Hepatocyte (in vitro differentiated cells): ENCODE data around the gene TIGAR. TPM values are rescaled to one million over a fixed set of nuclear protein-coding genes. Genes with fewer than 3 reads are reported as not detected.

Experiments used
- DNase-seq: peaks from one replicate; pipeline ENCODE4 v3.0.0-alpha.2; 2016; ENCODE audit warnings: low spot score
- H2AFZ ChIP-seq: fragments of 200-600 bp; sonication (generic); 2 replicates; pipeline ENCODE4 v1.6.0; 2016; ENCODE audit warnings: antibody characterized with exemption, mild to moderate bottlenecking
- H3K27ac ChIP-seq: fragments of 200-600 bp; sonication (generic); 2 replicates; pipeline ENCODE4 v1.5.1; 2016; ENCODE audit warnings: mild to moderate bottlenecking
- H3K27me3 ChIP-seq: fragments of 200-600 bp; sonication (generic); 2 replicates; pipeline ENCODE4 v1.6.1; 2016
- H3K36me3 ChIP-seq: fragments of 200-600 bp; sonication (generic); replicated peaks from 2 replicates; pipeline ENCODE4 v1.5.1; 2016; ENCODE audit warnings: low read depth; ENCODE audit not compliant: insufficient read depth
- H3K4me1 ChIP-seq: fragments of 200-600 bp; sonication (generic); 2 replicates; pipeline ENCODE4 v1.5.1; 2016; ENCODE audit warnings: mild to moderate bottlenecking, moderate library complexity; ENCODE audit not compliant: insufficient read depth
- H3K4me2 ChIP-seq: fragments of 200-600 bp; sonication (generic); 2 replicates; pipeline ENCODE4 v1.6.0; 2016
- H3K4me3 ChIP-seq: fragments of 200-600 bp; sonication (generic); 2 replicates; pipeline ENCODE4 v1.5.1; 2016; ENCODE audit warnings: mild to moderate bottlenecking
- H3K79me2 ChIP-seq: fragments of 200-600 bp; sonication (generic); 2 replicates; pipeline ENCODE4 v1.6.0; 2017; ENCODE audit warnings: mild to moderate bottlenecking
- H3K9me2 ChIP-seq: fragments of 200-600 bp; sonication (generic); replicated peaks from 2 replicates; pipeline ENCODE4 v1.6.0; 2017; ENCODE audit warnings: mild to moderate bottlenecking; ENCODE audit not compliant: insufficient read depth
- H3K9me3 ChIP-seq: fragments of 200-600 bp; sonication (generic); 2 replicates; pipeline ENCODE4 v1.5.1; 2016; ENCODE audit warnings: low read depth, mild to moderate bottlenecking
- H4K20me1 ChIP-seq: fragments of 200-600 bp; sonication (generic); 2 replicates; pipeline ENCODE4 v1.6.0; 2016; ENCODE audit warnings: mild to moderate bottlenecking; ENCODE audit not compliant: insufficient read depth, poor library complexity, severe bottlenecking
- CTCF ChIP-seq: fragments of 200-600 bp; sonication (generic); IDR thresholded peaks from 2 replicates; pipeline ENCODE4 v1.5.1; 2016; ENCODE audit warnings: antibody characterized with exemption, mild to moderate bottlenecking; ENCODE audit not compliant: poor library complexity
- EZH2 ChIP-seq: fragments of 200-600 bp; sonication (generic); IDR thresholded peaks from 2 replicates; pipeline ENCODE4 v1.6.1; 2016; ENCODE audit warnings: antibody characterized with exemption, mild to moderate bottlenecking, borderline replicate concordance
- EZH2phosphoT487 ChIP-seq: fragments of 200-600 bp; sonication (generic); IDR thresholded peaks from one replicate; pipeline ENCODE4 v1.6.1; 2018; ENCODE audit warnings: antibody characterized with exemption, mild to moderate bottlenecking, low read depth, moderate library complexity; ENCODE audit not compliant: unreplicated experiment, severe bottlenecking
- WGBS: methylation state at CpG from one replicate; pipeline ENCODE4 v1.1.6; 2016; ENCODE audit warnings: low lambda C conversion rate; ENCODE audit errors: missing lambda C conversion rate; 5-methylcytosine and 5-hydroxymethylcytosine counted together
- polyA plus RNA-seq: library from polyadenylated mRNA; unstranded; fragments of >200 nt; fragmentation: Nextera tagmentation; extraction: Ambion mirVana; gene quantifications from 2 replicates; pipeline ENCODE4 v1.2.1, GENCODE V29; 2016
- total RNA-seq: library from RNA; depleted of rRNA; stranded (reverse); fragments of >200 nt; gene quantifications from 2 replicates; pipeline ENCODE4 v1.2.3, GENCODE V29; 2014

Gene TIGAR
- total and polyA plus RNA-seq, 2 experiments from 2014 or later = 7.9 to 9.8 TPM

GRCh38 chr12:4273273-4273651, 47.8 kb upstream of the TIGAR start:
- Histone ChIP-seq H3K4me3 (peak overlapping the region; percentile 40), H2AFZ (peak overlapping the region; percentile 57), H3K4me2 (peak overlapping the region; percentile 88), H4K20me1 (peaks cover 13% of the 10 kb centered on the region), H3K9me3 (no peaks in the 10 kb centered on the region), H3K36me3 (no peaks in the 10 kb centered on the region), H3K4me1 (peaks cover 36% of the 10 kb centered on the region), H3K79me2 (peaks cover 43% of the 10 kb centered on the region), H3K27me3 (peaks cover 6% of the 10 kb centered on the region), H3K9me2 (no peaks in the 10 kb centered on the region), H3K27ac (peak overlapping the region; percentile 96)
- TF ChIP-seq EZH2 = no peak
- no peak for TF ChIP-seq CTCF
- no peak for TF ChIP-seq EZH2phosphoT487
- no peak for DNase-seq
- under 1% methylated on average over 6 of the region's 10 CpGs for WGBS

GRCh38 chr12:4273652-4274395, 47.2 kb upstream of the TIGAR start, which contains the start of gene CCND2:
TSS of gene CCND2 (plus strand) at chr12:4273762. CDS start at chr12:4274041, 279 bp downstream.
- Histone ChIP-seq H3K36me3 (no peaks in the 10 kb centered on the region), H3K9me2 (no peaks in the 10 kb centered on the region), H3K4me1 (peaks cover 42% of the 10 kb centered on the region), H3K4me3 (peak within 1 kb of the TSS; percentile 95), H4K20me1 (peaks cover 18% of the 10 kb centered on the region), H3K79me2 (peaks cover 47% of the 10 kb centered on the region), H3K27me3 (peaks cover under 1% of the 10 kb centered on the region), H3K9me3 (no peaks in the 10 kb centered on the region), H3K4me2 (peak within 1 kb of the TSS; percentile 88), H2AFZ (peak within 1 kb of the TSS; percentile 57), H3K27ac (peak within 1 kb of the TSS; percentile 98)
- WGBS = 2% methylated on average over 45 of the region's 52 CpGs
- peak; percentile 95 for DNase-seq
- TF ChIP-seq EZH2 = no peak
- TF ChIP-seq CTCF = no peak
- no peak for TF ChIP-seq EZH2phosphoT487

GRCh38 chr12:4274396-4275015, 46.5 kb upstream of the TIGAR start:
- H3K36me3 ChIP-seq = no peaks in the 10 kb centered on the region
- peak; percentile 40 for DNase-seq
- WGBS = under 1% methylated on average over 25 of the region's 42 CpGs
- peak overlapping the region; percentile 98 for H3K27ac ChIP-seq
- peak overlapping the region; percentile 88 for H3K4me2 ChIP-seq
- H4K20me1 ChIP-seq = peaks cover 23% of the 10 kb centered on the region
- H2AFZ ChIP-seq = peak overlapping the region; percentile 35
- H3K9me3 ChIP-seq = no peaks in the 10 kb centered on the region
- no peak for TF ChIP-seq EZH2
- no peak for TF ChIP-seq CTCF
- no peak for TF ChIP-seq EZH2phosphoT487
- peak overlapping the region; percentile 95 for H3K4me3 ChIP-seq
- peaks cover 46% of the 10 kb centered on the region for H3K4me1 ChIP-seq
- no peaks in the 10 kb centered on the region for H3K27me3 ChIP-seq
- no peaks in the 10 kb centered on the region for H3K9me2 ChIP-seq
- peaks cover 49% of the 10 kb centered on the region for H3K79me2 ChIP-seq
